Stimulated activated CD4-positive, alpha-beta T cell treated with anti-CD3 and anti-CD28 coated beads, Interleukin-4, amount 100 ng/mL, for 4 hours (primary cell): Measurements from ENCODE around the gene NEURL1B.
"Not testable (repeated sequence)": the region's sequence is repeated elsewhere in the genome, so short reads cannot be mapped to it uniquely, and the experiment has no call there.

Experiments used
- DNase-seq, 2 experiments: peaks; one replicate each; pipeline ENCODE4 v3.0.0-alpha.2; 2020

The NEURL1B gene

DNA sequence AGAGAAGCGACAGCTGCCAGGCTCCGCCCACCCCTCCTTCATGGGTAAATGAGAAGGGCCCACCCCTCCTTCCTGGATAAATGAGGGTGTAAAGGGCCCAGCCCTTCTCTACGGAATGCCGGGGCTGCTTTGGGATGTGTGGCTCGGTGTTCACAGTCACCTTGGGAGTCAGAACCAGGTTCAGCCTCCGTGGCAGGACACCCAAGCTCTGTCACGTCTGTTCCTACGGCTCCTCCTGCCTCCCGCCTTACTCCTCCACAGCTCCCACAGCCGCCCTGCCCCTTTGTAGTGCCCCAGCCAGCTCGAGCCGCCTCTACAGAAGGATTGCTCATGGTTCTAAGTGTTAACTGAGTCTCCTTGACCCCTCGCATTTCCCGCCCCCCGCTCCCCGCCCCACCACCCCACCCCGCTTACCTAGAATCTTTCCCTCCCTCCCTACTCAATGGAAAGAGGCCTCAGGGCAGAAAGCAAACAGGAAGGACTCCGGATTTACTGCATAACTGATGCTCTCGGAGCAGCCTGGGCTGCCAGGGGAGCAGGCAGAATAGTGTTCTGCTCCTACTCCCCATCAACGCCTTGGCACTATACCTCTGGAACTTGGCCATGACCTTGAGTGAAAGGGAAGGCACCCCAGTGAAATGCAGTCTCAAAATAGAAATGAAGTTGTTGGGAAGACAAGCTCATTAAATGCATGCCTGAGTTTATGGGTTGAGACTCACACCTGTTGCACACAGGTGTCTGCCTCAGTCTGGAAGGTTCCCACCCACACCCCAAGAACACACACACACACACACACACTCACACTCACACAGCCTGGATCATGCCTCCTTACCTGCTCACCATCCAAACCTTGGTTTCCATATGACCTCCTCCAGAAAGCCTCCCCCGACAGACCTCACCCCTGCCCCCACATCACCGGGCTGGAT, 59.6 kb downstream of the NEURL1B start:
- DNase-seq, result no peak

GRCh38 chr5:172701291-172701656, 60.2 kb downstream of the NEURL1B start:
- no peak for DNase-seq

- no peak for DNase-seq
Observed at GRCh38 chr5:172703952-172704351, 62.9 kb downstream of the NEURL1B start.

GRCh38 chr5:172705576-172706084, 64.6 kb downstream of the NEURL1B start:
- DNase-seq, result no peak

DNA sequence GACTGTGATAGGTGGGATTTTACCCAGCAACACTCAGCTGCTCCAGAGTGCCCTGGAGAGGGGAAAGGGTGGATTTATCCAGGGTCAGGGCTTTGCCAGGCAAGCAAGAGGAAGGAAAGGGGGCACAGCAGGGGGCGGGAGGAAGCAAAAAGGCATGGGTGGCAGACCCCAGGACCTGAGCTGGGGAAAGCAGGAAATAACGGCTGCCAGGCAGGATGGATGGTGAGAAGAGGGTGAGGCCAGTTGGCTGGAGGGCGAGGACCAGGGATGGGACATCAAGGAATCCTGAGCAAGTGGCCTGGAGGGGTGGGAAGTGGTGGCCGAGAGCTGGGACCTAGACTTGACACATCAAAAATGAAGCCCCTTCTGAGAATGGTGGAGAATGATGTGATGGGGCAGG, 65.7 kb downstream of the NEURL1B start:
- no peak for DNase-seq

DNA sequence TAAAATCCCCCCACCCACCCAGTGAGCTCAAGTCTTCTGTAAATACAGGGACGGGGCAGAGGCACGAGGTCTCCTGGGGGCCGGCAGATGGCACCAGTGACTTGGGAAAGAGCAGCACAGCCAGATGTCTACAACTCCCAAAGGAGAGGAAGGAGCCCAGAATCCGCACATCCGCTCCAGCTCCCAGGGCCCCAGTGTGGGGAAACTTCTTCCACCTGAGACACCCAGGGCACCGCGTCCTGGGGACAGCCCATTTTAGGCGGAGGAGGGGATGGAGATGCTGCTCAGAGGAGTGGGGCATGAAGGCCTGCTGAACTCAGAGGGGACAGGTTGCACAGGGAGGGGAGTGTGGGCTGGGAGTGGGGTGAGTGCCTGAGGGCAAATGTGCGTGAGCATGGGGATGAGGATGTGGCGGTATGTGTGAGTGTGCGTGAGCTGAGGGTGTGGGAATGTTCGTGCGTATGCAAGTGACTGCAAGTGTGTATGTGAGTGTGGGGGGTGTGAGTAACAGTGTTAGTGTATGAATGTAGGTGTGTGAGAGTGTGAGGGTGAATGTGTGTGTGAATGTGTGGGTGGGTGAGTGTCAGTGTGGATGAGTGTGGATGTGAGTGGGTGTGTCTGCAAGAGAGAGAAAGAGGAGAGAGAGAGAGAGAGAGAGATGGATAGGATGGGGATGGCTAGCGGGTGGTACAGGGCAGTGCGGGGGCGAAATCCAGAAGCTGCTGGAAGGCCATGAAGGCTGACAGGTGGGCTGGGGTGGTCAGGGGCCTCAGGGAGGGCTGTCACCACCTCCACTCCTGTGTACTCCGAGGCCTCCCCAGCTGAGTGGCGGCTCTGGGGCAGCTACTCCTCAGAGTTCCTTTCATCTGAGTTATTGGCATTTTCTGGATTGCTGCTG, 66.5 kb downstream of the NEURL1B start:
- no peak for DNase-seq

DNA sequence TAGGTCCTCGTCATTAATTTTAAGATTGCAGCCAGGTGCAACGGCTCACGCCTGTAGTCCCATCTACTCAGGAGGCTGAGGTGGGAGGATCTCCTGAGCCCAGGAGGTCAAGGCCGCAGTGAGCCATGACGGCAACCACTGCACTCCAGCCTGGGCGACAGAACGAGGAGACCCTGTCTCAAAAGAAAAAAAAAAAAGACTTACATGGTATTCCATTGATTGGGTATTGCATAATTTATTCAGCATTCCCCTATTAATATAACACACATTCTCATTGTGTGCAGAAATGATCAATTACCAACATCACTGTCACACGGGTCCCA, 67.1 kb downstream of the NEURL1B start:
- no peak for DNase-seq

- no peak for DNase-seq
Observed at GRCh38 chr5:172710676-172711075, 69.6 kb downstream of the NEURL1B start.

DNA sequence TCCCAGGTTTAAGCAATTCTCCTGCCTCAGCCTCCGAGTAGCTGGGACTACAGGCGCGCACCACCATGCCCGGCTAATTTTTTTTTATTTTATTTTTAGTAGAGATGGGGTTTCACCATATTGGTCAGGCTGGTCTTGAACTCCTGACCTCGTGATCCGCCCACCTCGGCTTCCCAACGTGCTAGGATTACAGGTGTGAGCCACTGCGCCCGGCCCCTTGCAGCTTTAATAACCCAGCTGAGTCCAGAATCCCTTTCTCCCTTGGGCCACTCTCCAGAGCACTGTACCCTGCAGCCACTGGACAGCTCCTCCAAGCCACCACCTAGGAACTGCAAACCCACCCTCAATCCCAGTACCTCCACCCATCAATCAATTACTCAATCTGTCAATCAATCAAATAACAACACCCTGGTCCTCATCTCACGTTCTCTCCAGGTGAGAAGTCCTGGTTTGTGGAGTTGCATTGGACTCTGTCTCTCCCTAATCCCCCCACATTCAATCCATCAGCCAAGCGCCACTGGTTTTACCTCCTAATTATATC, 70.3 kb downstream of the NEURL1B start:
- DNase-seq, result not testable (repeated sequence)

- no peak for DNase-seq
Observed at GRCh38 chr5:172712610-172713009, 71.5 kb downstream of the NEURL1B start.

DNA sequence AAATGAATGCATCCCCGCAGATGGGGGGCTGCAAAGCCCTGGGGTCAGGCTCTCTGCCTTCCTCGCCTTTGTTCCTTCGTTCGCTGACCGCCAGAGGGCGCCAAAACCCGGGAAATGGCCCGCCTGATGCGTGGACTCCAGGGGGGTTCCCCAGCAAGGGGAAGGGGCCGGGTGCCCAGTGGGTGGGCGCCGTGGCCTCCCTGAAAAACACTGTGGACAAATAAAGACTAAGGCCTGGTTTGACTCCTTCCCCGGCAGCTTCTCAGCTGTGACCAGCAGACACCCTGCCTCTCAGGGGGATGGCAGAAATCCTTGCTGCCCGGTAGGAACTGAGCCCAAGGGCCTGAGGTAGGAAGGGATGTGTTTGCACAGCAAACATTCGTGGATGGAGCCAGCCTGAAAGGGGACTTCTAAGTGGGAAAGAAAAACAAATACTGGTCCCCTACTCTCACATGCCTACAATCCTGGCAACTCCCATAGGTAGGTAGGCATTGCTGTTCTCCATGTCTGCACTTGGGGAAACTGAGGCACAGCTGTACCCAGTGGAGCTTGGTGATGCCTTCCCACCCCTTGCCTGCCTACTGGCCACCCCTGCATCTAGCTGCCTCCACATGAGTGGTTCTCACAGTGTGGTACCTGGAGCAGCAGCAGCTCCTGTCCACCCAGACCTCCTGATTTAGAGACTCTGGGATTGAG, 72.2 kb downstream of the NEURL1B start:
- peak; percentile 51 to 75 for DNase-seq

DNA sequence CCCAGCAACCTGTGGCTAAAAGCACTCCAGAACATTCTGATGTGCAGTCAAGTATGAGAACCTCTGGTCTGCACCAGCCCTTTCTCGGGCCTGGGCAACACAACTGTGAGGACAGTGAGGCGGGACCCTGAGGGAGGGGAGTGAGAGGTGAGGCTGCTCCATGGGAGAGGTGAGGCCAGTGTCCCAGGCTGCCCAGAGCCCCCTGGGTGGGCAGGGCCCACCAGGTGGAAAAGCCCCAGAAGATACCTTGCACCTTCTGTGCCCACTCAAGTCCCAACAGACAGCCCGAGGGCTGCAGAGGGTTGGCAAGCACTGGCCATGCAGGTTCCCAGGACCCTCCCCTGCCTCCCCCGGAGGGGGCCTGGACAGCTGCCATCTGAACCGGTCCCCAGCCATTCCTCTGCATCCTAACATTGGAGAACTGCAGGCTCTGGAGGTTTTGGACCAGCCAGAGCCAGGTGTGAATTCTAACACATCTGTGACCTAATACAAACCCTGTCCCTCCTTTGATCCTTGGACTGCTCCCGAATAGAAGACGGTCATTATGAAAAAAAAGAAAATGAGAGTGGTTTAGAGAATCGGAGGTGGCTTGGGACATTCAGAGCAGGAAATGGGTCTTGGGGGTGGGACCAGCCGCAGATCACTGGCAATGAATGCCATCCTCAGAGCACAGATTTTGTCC, 72.9 kb downstream of the NEURL1B start:
- DNase-seq, result no peak

DNA sequence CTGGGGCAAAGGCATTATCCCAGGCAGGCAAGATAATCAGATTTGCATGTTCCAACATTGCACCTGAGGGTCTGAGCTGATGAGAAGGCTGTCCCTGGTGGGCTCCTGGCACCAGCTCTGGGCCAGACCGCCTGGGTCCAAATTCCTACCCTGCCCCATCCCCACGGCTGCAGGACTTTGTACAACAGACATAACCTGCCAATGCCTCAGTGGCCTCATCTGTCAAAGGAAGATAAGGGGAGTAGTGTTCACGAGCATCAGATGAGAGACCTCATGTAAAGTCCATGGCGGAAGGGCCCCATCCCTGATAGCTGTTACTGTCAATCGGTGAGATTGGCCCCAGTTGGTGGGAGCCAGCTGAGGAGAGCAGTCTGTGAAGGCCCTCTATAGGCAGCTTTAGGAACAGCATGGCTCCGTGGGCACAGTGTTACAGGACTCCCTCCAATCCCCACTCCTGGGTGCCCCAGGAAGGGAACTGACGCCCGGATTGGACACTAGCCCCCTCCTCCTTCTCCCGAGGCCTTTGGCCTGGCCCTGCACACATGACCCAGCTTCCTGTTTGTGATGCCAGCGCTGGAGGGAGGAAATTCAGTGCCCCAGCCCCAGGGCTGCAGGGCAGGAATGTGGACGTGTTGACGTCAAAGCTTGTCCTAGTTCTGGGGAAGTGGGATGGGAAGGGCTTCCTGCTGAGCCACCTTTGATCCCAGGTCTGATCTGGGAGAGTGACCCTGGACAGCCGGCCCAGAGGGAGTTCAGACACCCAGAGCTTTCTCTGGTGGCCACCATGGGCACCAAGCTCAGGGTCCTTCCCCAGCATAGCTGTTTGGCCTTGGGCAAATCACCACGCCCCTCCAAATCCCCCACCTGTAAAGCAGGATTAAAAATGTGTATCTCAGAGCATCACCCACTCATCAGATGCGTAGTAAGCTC, 73.7 kb downstream of the NEURL1B start:
- DNase-seq, result peak; percentile 55 to 58

DNA sequence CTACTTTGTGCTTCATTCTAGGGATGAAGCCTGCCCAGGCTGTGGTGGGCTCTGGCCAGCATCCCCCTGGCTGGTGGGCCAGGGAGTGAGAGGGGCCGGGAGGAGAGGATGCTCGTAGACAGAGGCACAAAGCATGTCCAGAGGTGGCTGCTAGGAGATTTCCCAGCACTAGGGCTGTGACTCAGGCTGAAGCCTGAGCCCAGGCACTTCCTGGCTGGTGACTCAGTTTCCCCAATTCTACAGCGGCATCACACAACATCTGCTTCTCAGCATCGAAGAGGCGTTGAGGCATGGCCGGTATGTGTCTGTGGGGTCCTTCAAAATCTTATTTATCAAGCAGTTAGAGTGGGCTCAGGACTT, 74.3 kb downstream of the NEURL1B start:
- DNase-seq, result no peak

- no peak for DNase-seq
Observed at GRCh38 chr5:172715931-172716682, 75.0 kb downstream of the NEURL1B start.

- DNase-seq, result peak; percentile 69 to 80
Observed at GRCh38 chr5:172716796-172717313, 75.8 kb downstream of the NEURL1B start.

GRCh38 chr5:172717481-172718195, 76.6 kb downstream of the NEURL1B start:
- no peak for DNase-seq

- DNase-seq, result no peak
Observed at GRCh38 chr5:172718527-172719114, 77.6 kb downstream of the NEURL1B start.

- DNase-seq, result no peak
Observed at GRCh38 chr5:172719211-172719610, 78.1 kb downstream of the NEURL1B start.
